Amygdala (tissue), 56 donors: Measurements from ENCODE around the gene TRIM24.
"Not testable (repeated sequence)": the region's sequence is repeated elsewhere in the genome, so short reads cannot be mapped to it uniquely, and the experiment has no call there.

ENCODE experiments used
- DNase-seq, 56 donors: peaks; one replicate each; lab custom pipeline; 2025; lab: John Stamatoyannopoulos, UW

The TRIM24 gene

GRCh38 chr7:138459413-138460175 lies 465 bp upstream of the TRIM24 start:
- peak in 53 of 56 donors; percentile 72 to 100 (median 98) for DNase-seq

GRCh38 chr7:138460649-138461607 lies 869 bp downstream of the TRIM24 start:
- peak in 40 of 56 donors; percentile 6 to 70 (median 44) for DNase-seq

GRCh38 chr7:138463291-138463618 lies 3.2 kb downstream of the TRIM24 start:
- not testable (repeated sequence) for DNase-seq

- DNase-seq, result no peak
Measured at GRCh38 chr7:138465046-138465445, 5.0 kb downstream of the TRIM24 start.

- not testable (repeated sequence) for DNase-seq
Measured at GRCh38 chr7:138466069-138466756, 6.2 kb downstream of the TRIM24 start.

- DNase-seq, result peak in 45 of 56 donors; percentile 2 to 78 (median 36)
Measured at GRCh38 chr7:138468244-138469123, 8.4 kb downstream of the TRIM24 start.

- no peak for DNase-seq
Measured at GRCh38 chr7:138470391-138471157, 10.5 kb downstream of the TRIM24 start.

GRCh38 chr7:138472292-138473079 lies 12.4 kb downstream of the TRIM24 start:
- DNase-seq, result no peak

GRCh38 chr7:138475377-138475776 lies 15.3 kb downstream of the TRIM24 start:
- DNase-seq, result no peak

GRCh38 chr7:138477081-138477578 lies 17.1 kb downstream of the TRIM24 start:
- DNase-seq, result no peak

GRCh38 chr7:138477581-138477980 lies 17.5 kb downstream of the TRIM24 start:
- DNase-seq, result no peak

GRCh38 chr7:138478499-138478908 lies 18.4 kb downstream of the TRIM24 start:
- DNase-seq, result no peak

- DNase-seq, result no peak
Measured at GRCh38 chr7:138480527-138480926, 20.5 kb downstream of the TRIM24 start.

GRCh38 chr7:138481447-138482380 lies 21.7 kb downstream of the TRIM24 start:
- DNase-seq, result no peak

- DNase-seq, result no peak
Measured at GRCh38 chr7:138483531-138483930, 23.5 kb downstream of the TRIM24 start.

- not testable (repeated sequence) for DNase-seq
Measured at GRCh38 chr7:138485508-138485907, 25.4 kb downstream of the TRIM24 start.

- not testable (repeated sequence) for DNase-seq
Measured at GRCh38 chr7:138489139-138489538, 29.1 kb downstream of the TRIM24 start.
